Measurements from ENCODE around the gene STT3B. TPM values are rescaled to one million over a fixed set of nuclear protein-coding genes. Genes with fewer than 3 reads are reported as not detected.

The STT3B gene
- total RNA-seq, 2 experiments from 2014 or later = 111 to 113 TPM

GRCh38 chr3:31522152-31522551 is 10.6 kb upstream of the STT3B start:
- no peak overlapping the region for H3K4me3 Mint-ChIP-seq
- peak in 5 of 14 experiments; percentile 11 to 77 (median 60) for DNase-seq
- Histone ChIP-seq H3K27me3 (ENCODE audit: control insufficient read depth in 1 of 2, insufficient read depth in 2 of 2, low read length in 2 of 2) (no peaks in the 10 kb centered on the region), H3K27ac (ENCODE audit: low read depth in 1 of 2, low read length in 2 of 2) (no peak overlapping the region), H3K4me3 (ENCODE audit: low read length) (no peak overlapping the region), H3K4me1 (ENCODE audit: insufficient read depth, low read length) (peaks cover 4% of the 10 kb centered on the region), H3K9me3 (ENCODE audit: control insufficient read depth in 1 of 2, insufficient read depth in 1 of 2, low read length in 2 of 2) (no peaks in the 10 kb centered on the region), H3K36me3 (ENCODE audit: insufficient read depth, low read length) (no peaks in the 10 kb centered on the region)
- peaks cover 21% of the 10 kb centered on the region for H3K4me1 Mint-ChIP-seq (ENCODE audit: low read depth)
- intact Hi-C loops (cut with DNase I, micrococcal nuclease) = no loop called here
- ChIA-PET POLR2A (interaction anchor here (0.8 to 3.4 kb wide), 2 partner anchors 10 to 28 kb away, joined by 3 to 54 read pairs; partner anchors contain the start of gene STT3B), CTCF (interaction anchor here (0.9 kb wide), 1 partner anchor 9 kb away, joined by 3 read pairs; no protein-coding TSS in a partner anchor)
- TF ChIP-seq, protein P1, sequence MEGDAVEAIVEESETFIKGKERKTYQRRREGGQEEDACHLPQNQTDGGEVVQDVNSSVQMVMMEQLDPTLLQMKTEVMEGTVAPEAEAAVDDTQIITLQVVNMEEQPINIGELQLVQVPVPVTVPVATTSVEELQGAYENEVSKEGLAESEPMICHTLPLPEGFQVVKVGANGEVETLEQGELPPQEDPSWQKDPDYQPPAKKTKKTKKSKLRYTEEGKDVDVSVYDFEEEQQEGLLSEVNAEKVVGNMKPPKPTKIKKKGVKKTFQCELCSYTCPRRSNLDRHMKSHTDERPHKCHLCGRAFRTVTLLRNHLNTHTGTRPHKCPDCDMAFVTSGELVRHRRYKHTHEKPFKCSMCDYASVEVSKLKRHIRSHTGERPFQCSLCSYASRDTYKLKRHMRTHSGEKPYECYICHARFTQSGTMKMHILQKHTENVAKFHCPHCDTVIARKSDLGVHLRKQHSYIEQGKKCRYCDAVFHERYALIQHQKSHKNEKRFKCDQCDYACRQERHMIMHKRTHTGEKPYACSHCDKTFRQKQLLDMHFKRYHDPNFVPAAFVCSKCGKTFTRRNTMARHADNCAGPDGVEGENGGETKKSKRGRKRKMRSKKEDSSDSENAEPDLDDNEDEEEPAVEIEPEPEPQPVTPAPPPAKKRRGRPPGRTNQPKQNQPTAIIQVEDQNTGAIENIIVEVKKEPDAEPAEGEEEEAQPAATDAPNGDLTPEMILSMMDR (IDR thresholded peaks at IDR 0.05) = no peak
- no peaks in the 10 kb centered on the region for H3K9me3 Mint-ChIP-seq
- H3K36me3 Mint-ChIP-seq (ENCODE audit: low read depth) = no peaks in the 10 kb centered on the region
- ATAC-seq (ENCODE audit: poor library complexity) = peak; percentile 96
- H3K27me3 Mint-ChIP-seq = no peaks in the 10 kb centered on the region
- peak overlapping the region; percentile 13 for H3K27ac Mint-ChIP-seq

DNA sequence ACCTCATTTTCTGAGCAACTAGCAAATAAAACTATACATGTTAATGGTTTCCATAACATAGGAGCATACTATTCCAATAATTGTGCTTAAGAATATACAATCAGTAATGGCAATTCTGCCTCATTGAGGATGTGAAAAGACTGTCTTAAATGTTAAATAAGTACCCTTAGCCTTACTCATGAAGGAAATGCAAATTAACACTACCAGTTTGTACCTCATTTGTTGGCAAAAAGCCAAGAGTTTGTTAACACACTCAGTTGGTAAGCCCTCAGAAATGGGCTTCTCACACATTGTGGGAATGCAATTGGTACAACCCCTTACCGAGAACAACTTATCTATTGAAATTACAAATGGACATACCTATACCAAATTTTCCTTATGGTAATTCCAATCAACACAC is 9.2 kb upstream of the STT3B start:
- no peak overlapping the region for H3K4me3 Mint-ChIP-seq
- H3K27ac Mint-ChIP-seq = no peak overlapping the region
- H3K9me3 Mint-ChIP-seq = no peaks in the 10 kb centered on the region
- H3K27me3 ChIP-seq (ENCODE audit: control insufficient read depth in 1 of 2, insufficient read depth in 2 of 2, low read length in 2 of 2) = no peaks in the 10 kb centered on the region
- H3K4me1 ChIP-seq (ENCODE audit: insufficient read depth, low read length) = peaks cover 4% of the 10 kb centered on the region
- intact Hi-C loops (cut with DNase I, micrococcal nuclease) = no loop called here
- no peak for ATAC-seq (ENCODE audit: poor library complexity)
- H3K4me1 Mint-ChIP-seq (ENCODE audit: low read depth) = peaks cover 21% of the 10 kb centered on the region
- no peaks in the 10 kb centered on the region for H3K27me3 Mint-ChIP-seq
- ChIA-PET POLR2A (interaction anchor here (0.8 to 3.4 kb wide), 2 partner anchors 9 kb away, joined by 3 to 54 read pairs; partner anchors contain the start of gene STT3B), CTCF (interaction anchor here (1.6 kb wide), 1 partner anchor 9 kb away, joined by 3 read pairs; the partner anchor contains the start of gene STT3B)
- no peak for DNase-seq
- H3K36me3 ChIP-seq (ENCODE audit: insufficient read depth, low read length) = no peaks in the 10 kb centered on the region
- H3K4me3 ChIP-seq (ENCODE audit: low read length) = no peak overlapping the region
- TF ChIP-seq, protein P1 (IDR thresholded peaks at IDR 0.05) = no peak
- H3K36me3 Mint-ChIP-seq (ENCODE audit: low read depth) = no peaks in the 10 kb centered on the region
- H3K27ac ChIP-seq (ENCODE audit: low read depth in 1 of 2, low read length in 2 of 2) = no peak overlapping the region
- H3K9me3 ChIP-seq (ENCODE audit: control insufficient read depth in 1 of 2, insufficient read depth in 1 of 2, low read length in 2 of 2) = no peaks in the 10 kb centered on the region

DNA sequence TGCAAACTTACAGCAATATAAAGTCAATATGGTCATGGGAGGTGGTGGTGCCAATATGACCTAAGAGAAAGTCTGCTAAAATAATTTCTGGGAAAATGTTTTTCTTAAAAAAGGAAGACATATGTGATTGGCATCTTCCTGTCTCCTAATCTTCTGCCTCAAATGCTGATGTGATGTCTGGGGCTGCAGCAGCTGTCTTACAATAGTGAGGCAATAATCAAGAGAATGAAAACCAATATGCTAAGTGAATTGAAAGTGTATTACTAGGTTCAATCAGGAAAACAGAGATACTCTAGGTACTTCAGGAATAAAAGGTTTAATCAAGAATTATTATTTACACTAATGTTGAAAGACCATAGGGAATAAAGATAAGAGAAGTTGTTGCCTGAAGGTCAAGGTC is 7.2 kb upstream of the STT3B start:
- Histone ChIP-seq H3K27me3 (ENCODE audit: control insufficient read depth in 1 of 2, insufficient read depth in 2 of 2, low read length in 2 of 2) (no peaks in the 10 kb centered on the region), H3K36me3 (ENCODE audit: insufficient read depth, low read length) (no peaks in the 10 kb centered on the region), H3K9me3 (ENCODE audit: control insufficient read depth in 1 of 2, insufficient read depth in 1 of 2, low read length in 2 of 2) (no peaks in the 10 kb centered on the region), H3K4me3 (ENCODE audit: low read length) (no peak overlapping the region), H3K4me1 (ENCODE audit: insufficient read depth, low read length) (peaks cover 7% of the 10 kb centered on the region), H3K27ac (ENCODE audit: low read depth in 1 of 2, low read length in 2 of 2) (no peak overlapping the region)
- H3K4me3 Mint-ChIP-seq = no peak overlapping the region
- no peak overlapping the region for H3K27ac Mint-ChIP-seq
- intact Hi-C loops (cut with DNase I, micrococcal nuclease) = no loop called here
- ChIA-PET POLR2A (no interaction called here), CTCF (no interaction called here)
- no peaks in the 10 kb centered on the region for H3K27me3 Mint-ChIP-seq
- TF ChIP-seq, protein P1 (IDR thresholded peaks at IDR 0.05) = no peak
- DNase-seq (no peak), ATAC-seq (ENCODE audit: poor library complexity) (no peak)
- H3K9me3 Mint-ChIP-seq = no peaks in the 10 kb centered on the region
- H3K36me3 Mint-ChIP-seq (ENCODE audit: low read depth) = no peaks in the 10 kb centered on the region
- H3K4me1 Mint-ChIP-seq (ENCODE audit: low read depth) = peaks cover 21% of the 10 kb centered on the region

All from CD4-positive, alpha-beta T cell (primary cell).